ENCODE measurements around the gene CENPP. TPM values are rescaled to one million over a fixed set of nuclear protein-coding genes. Genes with fewer than 3 reads are reported as not detected.

CENPP gene
- total RNA-seq, 8 experiments from 2014 or later = 1.7 to 22.3 (median 5.0) TPM

GRCh38 chr9:92496396-92497176 lies 170.8 kb downstream of the CENPP start:
- no peak overlapping the region for H3K4me3 ChIP-seq
- in situ Hi-C loops (cut with MboI; ENCODE audit: low pct_unique_long_range_greater_than_20kb in 2 of 9, low sequenced_read_pairs in 9 of 9, unreplicated experiment in 9 of 9) = no loop called here
- 0 to 98% (median 79%) methylated on average over 3 to 5 of the region's 5 CpGs for WGBS, 10 experiments
- H3K27ac ChIP-seq = no peak overlapping the region
- H3K4me1 ChIP-seq (replicated peaks in 1 of 2) = no peaks in the 10 kb centered on the region
- peak in 3 of 8 experiments; percentile 92 to 94 (median 94) for ATAC-seq (replicated peaks in 6 of 8)

GRCh38 chr9:92499701-92500100 lies 173.9 kb downstream of the CENPP start:
- Histone ChIP-seq H3K27ac (no peak overlapping the region), H3K4me1 (replicated peaks in 1 of 2) (no peaks in the 10 kb centered on the region), H3K4me3 (no peak overlapping the region)
- in situ Hi-C loops (cut with MboI; ENCODE audit: low pct_unique_long_range_greater_than_20kb in 2 of 9, low sequenced_read_pairs in 9 of 9, unreplicated experiment in 9 of 9) = no loop called here
- 30 to 89% (median 69%) methylated on average over 1 to 2 of the region's 2 CpGs; no CpG with 5 or more reads in 1 of the 10 experiments for WGBS, 10 experiments
- ATAC-seq (replicated peaks in 6 of 8) = no peak

GRCh38 chr9:92500725-92501124 lies 175.0 kb downstream of the CENPP start:
- Histone ChIP-seq H3K4me3 (no peak overlapping the region), H3K4me1 (replicated peaks in 1 of 2) (no peaks in the 10 kb centered on the region), H3K27ac (no peak overlapping the region)
- no peak for ATAC-seq (replicated peaks in 6 of 8)
- 82 to 100% (median 97%) methylated on average over 1 to 5 of the region's 5 CpGs for WGBS, 10 experiments
- in situ Hi-C loops (cut with MboI; ENCODE audit: low pct_unique_long_range_greater_than_20kb in 2 of 9, low sequenced_read_pairs in 9 of 9, unreplicated experiment in 9 of 9) = no loop called here

DNA sequence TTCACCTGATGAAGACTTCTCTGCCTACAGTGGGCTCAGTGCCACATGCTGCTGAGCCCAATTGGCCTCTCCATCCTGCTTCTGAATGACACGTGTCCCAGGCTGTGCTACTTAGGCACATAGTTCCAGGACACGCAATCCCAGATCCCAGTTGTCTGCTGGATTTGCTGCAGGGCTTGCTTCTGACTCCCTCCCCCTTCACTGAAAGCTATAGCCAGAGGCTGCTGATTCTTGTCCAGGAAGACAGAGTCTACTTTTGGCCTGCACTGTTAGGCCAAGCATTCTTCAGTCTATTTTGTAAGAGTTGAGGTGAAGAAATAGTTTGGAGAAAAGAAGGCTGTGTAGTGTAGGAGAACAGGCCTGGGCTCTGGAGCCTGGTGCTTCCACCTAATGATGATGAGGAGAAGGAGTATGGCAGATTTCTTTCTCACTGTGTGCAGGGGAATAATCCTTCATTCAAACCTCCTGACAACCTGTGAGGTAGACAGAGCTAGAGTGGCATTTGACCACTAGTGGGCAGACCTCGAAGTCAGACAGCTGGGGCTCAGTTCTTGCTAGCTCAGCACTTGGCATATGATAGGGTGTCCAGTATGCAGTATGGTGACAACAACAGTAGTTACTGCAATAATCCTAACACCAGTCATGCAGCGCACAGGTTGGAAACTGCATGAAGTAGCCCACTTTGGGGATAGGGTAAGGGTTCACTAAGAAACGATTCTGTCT lies 176.1 kb downstream of the CENPP start:
- ATAC-seq (replicated peaks in 6 of 8) = peak in 5 of 8 experiments; percentile 29 to 77 (median 47)
- Histone ChIP-seq H3K27ac (no peak overlapping the region), H3K4me1 (replicated peaks in 1 of 2) (no peaks in the 10 kb centered on the region), H3K4me3 (no peak overlapping the region)
- WGBS, 10 experiments = 43 to 100% (median 92%) methylated on average over 1 to 3 of the region's 5 CpGs
- in situ Hi-C loops (cut with MboI; ENCODE audit: low pct_unique_long_range_greater_than_20kb in 2 of 9, low sequenced_read_pairs in 9 of 9, unreplicated experiment in 9 of 9) = no loop called here

DNA sequence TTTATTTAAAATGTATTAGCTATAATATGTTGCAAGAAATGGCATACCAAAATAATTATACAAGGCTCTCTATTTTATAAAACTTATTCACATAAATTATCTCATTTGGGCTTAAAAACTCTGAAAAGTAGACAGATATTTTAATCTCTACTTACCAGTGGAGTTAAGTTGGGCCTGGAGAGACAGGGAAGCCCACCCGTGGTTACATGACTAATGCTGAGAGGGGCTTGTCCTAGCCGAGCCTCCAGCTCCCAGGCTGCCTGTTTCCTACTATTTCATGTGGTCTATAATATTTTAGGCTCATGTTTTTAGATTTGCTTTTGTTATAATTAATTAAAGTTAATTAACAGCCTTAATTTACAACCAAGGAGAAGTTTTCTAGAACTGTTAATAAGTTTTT lies 177.4 kb downstream of the CENPP start:
- H3K27ac ChIP-seq = no peak overlapping the region
- no peak for ATAC-seq (replicated peaks in 6 of 8)
- in situ Hi-C loops (cut with MboI; ENCODE audit: low pct_unique_long_range_greater_than_20kb in 2 of 9, low sequenced_read_pairs in 9 of 9, unreplicated experiment in 9 of 9) = no loop called here
- no peaks in the 10 kb centered on the region for H3K4me1 ChIP-seq (replicated peaks in 1 of 2)
- H3K4me3 ChIP-seq = no peak overlapping the region
- 48 to 100% (median 63%) methylated on average over 1 to 2 of the region's 2 CpGs; no CpG with 5 or more reads in 4 of the 10 experiments for WGBS, 10 experiments

DNA sequence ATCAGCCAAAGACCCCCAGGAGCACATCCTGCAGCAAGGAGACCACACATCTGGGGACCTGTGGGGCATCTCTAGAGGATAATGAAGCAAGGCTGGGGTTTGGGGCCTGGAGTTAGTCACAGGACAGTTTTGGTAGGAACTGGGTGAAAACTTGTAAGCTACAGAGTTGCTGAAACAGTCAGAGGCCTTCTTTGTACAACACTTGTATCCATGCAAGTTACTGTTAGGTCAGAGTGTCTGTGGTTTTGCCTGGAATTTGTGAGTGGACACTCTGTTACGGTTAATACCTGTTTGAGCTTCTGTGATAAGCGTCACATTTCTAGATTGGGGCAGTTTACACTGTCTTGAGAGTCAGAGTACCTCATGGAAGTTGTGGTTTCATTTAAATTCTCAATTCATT lies 179.1 kb downstream of the CENPP start:
- Histone ChIP-seq H3K4me3 (no peak overlapping the region), H3K4me1 (replicated peaks in 1 of 2) (no peaks in the 10 kb centered on the region), H3K27ac (no peak overlapping the region)
- in situ Hi-C loops (cut with MboI; ENCODE audit: low pct_unique_long_range_greater_than_20kb in 2 of 9, low sequenced_read_pairs in 9 of 9, unreplicated experiment in 9 of 9) = no loop called here
- no peak for ATAC-seq (replicated peaks in 6 of 8)
- 79 to 100% (median 88%) methylated on average over 1 to 2 of the region's 2 CpGs; no CpG with 5 or more reads in 2 of the 10 experiments for WGBS, 10 experiments

- peak in 5 of 8 experiments; percentile 7 to 86 (median 82) for ATAC-seq (replicated peaks in 6 of 8)
- WGBS, 10 experiments = 0 to 94% (median 20%) methylated on average over 1 to 3 of the region's 3 CpGs; no CpG with 5 or more reads in 3 of the 10 experiments
- in situ Hi-C loops (cut with MboI; ENCODE audit: low pct_unique_long_range_greater_than_20kb in 2 of 9, low sequenced_read_pairs in 9 of 9, unreplicated experiment in 9 of 9) = no loop called here
These were observed 180.6 kb downstream of the CENPP start for GRCh38 chr9:92506184-92506857.

DNA sequence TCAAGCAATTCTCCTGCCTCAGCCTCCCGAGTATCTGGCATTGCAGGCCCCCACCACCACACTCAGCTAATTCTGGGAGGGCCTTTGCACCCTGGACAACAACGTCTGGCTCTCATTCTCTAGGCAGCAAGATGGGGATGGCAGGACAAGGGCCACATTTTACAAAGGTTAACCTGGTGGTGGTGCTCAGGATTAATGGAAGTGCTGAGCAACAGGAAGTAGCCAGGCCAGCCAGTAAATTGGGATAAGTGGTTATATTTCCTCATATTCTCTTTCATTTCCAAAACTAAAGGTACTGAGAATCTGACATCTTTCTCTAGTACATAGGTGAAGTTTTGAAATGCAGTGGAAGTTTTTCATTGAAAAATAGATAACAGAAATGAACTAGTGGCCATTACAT lies 181.3 kb downstream of the CENPP start:
- no peaks in the 10 kb centered on the region for H3K4me1 ChIP-seq (replicated peaks in 1 of 2)
- in situ Hi-C loops (cut with MboI; ENCODE audit: low pct_unique_long_range_greater_than_20kb in 2 of 9, low sequenced_read_pairs in 9 of 9, unreplicated experiment in 9 of 9) = no loop called here
- no peak overlapping the region for H3K4me3 ChIP-seq
- ATAC-seq (replicated peaks in 6 of 8) = no peak
- no peak overlapping the region for H3K27ac ChIP-seq
- whole genome bisulfite sequencing, 10 experiments = 56% methylated on average over 1 of the region's 2 CpGs; no CpG with 5 or more reads in 9 of the 10 experiments

More at GRCh38 chr9:92506184-92506857, 180.6 kb downstream of the CENPP start:
- H3K4me1 ChIP-seq (replicated peaks in 1 of 2) = no peaks in the 10 kb centered on the region
- no peak overlapping the region for H3K4me3 ChIP-seq
- H3K27ac ChIP-seq = no peak overlapping the region

- H3K27ac ChIP-seq = no peak overlapping the region
- WGBS, 10 experiments = 33 to 85% (median 48%) methylated on average over 1 to 3 of the region's 4 CpGs; no CpG with 5 or more reads in 3 of the 10 experiments
- no peak for ATAC-seq (replicated peaks in 6 of 8)
- no peak overlapping the region for H3K4me3 ChIP-seq
- in situ Hi-C loops (cut with MboI; ENCODE audit: low pct_unique_long_range_greater_than_20kb in 2 of 9, low sequenced_read_pairs in 9 of 9, unreplicated experiment in 9 of 9) = no loop called here
- no peaks in the 10 kb centered on the region for H3K4me1 ChIP-seq (replicated peaks in 1 of 2)
These were observed 181.7 kb downstream of the CENPP start for GRCh38 chr9:92507496-92507895.

DNA sequence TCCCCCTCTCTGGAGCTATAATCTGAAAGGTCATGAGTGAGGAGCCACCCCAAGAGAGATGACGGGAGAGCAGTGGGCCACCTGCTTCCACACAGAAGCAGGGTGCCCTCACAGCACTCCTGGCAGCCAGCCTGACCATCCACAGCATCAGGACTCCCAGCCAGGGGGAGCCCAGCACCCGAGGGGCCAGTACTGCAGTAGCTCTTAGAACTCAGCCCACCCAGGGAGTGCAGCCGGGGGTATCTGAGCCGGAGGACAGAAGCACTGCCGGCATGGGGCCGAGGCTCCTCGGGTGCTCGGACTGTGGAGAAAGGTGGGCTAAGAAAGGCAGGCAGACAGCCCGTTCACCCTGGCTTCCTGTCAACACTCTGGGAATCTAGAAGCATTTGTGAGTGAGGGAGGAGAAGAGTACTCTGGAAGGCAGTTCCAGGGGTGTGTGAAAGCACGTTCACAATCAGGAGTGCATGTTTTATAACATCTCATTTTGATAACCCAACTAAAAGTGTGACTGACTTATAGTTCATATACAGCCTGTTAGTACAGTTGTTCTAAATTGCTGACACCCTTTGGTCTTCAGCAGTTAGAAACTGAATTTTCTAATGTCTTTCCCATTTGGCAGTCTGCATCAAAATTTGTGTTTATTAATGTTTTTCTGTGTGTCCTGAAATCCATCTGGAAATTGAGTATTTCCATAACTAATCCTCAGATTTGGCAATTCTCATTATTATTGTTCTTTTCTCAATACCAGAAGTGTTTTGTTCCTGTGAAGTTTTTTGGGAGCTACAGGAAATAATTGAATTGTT lies 182.5 kb downstream of the CENPP start:
- H3K4me1 ChIP-seq (replicated peaks in 1 of 2) = no peaks in the 10 kb centered on the region
- no peak overlapping the region for H3K4me3 ChIP-seq
- WGBS, 10 experiments = 53 to 80% (median 57%) methylated on average over 1 to 7 of the region's 10 CpGs; no CpG with 5 or more reads in 5 of the 10 experiments
- no peak overlapping the region for H3K27ac ChIP-seq
- in situ Hi-C loops (cut with MboI; ENCODE audit: low pct_unique_long_range_greater_than_20kb in 2 of 9, low sequenced_read_pairs in 9 of 9, unreplicated experiment in 9 of 9) = no loop called here
- no peak for ATAC-seq (replicated peaks in 6 of 8)

- 54 to 100% (median 91%) methylated on average over 1 to 5 of the region's 5 CpGs; no CpG with 5 or more reads in 2 of the 10 experiments for WGBS, 10 experiments
- in situ Hi-C loops (cut with MboI; ENCODE audit: low pct_unique_long_range_greater_than_20kb in 2 of 9, low sequenced_read_pairs in 9 of 9, unreplicated experiment in 9 of 9) = no loop called here
- no peak overlapping the region for H3K4me3 ChIP-seq
- peak in 2 of 8 experiments; percentile 4 to 6 for ATAC-seq (replicated peaks in 6 of 8)
- no peaks in the 10 kb centered on the region for H3K4me1 ChIP-seq (replicated peaks in 1 of 2)
- H3K27ac ChIP-seq = no peak overlapping the region
These were observed 183.3 kb downstream of the CENPP start for GRCh38 chr9:92509050-92509449.

DNA sequence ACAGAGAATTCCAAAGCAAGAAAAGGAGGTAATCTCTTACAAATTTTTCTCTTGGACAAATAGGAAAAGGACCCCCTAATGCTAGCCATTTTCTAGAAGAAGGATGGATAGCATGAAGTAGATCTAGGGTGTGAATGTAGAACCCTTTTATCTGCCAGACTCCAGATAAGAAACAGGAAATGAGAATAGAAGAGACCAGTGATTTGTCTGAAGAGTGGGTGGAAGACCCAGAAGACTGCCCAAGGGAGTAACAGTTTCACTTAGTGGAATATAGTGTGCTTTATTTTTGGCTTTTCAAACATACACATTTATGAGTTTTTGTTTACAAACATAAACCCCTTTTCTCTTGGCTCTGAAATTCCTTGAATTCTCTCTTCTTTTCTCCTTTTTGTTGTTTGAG lies 185.0 kb downstream of the CENPP start:
- H3K4me3 ChIP-seq = no peak overlapping the region
- ATAC-seq (replicated peaks in 6 of 8) = no peak
- no peaks in the 10 kb centered on the region for H3K4me1 ChIP-seq (replicated peaks in 1 of 2)
- H3K27ac ChIP-seq = no peak overlapping the region
- in situ Hi-C loops (cut with MboI; ENCODE audit: low pct_unique_long_range_greater_than_20kb in 2 of 9, low sequenced_read_pairs in 9 of 9, unreplicated experiment in 9 of 9) = no loop called here
